ENCODE results near the gene SF3B6. TPM values are rescaled to one million over a fixed set of nuclear protein-coding genes. Genes with fewer than 3 reads are reported as not detected.

SF3B6 gene
- total RNA-seq, 4 donors from 2014 or later, result 86.1 to 157 (median 110) TPM

DNA sequence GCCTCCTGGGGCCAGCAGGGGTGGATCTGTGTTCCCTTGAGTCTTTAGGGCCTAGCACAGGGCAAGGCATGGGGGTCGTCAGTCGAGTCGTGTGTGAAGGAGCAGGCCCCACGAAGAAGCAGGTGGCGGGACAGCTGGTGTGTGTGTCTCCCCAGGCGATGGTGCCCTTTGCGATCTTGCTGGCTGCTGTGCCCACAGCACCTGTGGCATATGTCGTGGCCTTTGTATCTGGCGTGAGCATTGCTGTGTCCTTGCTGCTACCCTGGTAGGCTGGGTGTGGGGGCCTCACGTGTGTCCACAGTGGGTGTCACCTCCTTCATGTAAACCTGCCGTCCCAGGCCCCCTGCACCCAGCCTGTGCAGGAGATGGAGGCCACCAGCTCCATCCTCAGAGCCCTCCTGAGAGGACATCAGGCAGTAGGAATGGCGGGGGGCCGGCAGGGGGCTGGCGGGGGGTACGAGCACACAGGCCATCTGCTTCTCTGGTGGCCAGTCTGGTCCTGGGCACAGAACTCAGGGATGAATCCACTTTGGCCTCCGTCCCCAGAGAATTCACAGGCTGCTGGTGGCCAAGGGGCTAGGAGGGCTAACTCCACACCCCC lies 53.1 kb downstream of the SF3B6 start:
- no peak for DNase-seq
- H3K27ac ChIP-seq, result no peak overlapping the region
- 90 to 92% methylated on average over 12 to 13 of the region's 16 CpGs for WGBS, 2 donors
- H3K36me3 ChIP-seq, result no peaks in the 10 kb centered on the region
- no peak overlapping the region for H3K4me3 ChIP-seq (replicated peaks in 1 of 3)
- H3K9me3 ChIP-seq, result no peaks in the 10 kb centered on the region
- H3K4me1 ChIP-seq, result no peaks in the 10 kb centered on the region
- TF ChIP-seq, protein P1, sequence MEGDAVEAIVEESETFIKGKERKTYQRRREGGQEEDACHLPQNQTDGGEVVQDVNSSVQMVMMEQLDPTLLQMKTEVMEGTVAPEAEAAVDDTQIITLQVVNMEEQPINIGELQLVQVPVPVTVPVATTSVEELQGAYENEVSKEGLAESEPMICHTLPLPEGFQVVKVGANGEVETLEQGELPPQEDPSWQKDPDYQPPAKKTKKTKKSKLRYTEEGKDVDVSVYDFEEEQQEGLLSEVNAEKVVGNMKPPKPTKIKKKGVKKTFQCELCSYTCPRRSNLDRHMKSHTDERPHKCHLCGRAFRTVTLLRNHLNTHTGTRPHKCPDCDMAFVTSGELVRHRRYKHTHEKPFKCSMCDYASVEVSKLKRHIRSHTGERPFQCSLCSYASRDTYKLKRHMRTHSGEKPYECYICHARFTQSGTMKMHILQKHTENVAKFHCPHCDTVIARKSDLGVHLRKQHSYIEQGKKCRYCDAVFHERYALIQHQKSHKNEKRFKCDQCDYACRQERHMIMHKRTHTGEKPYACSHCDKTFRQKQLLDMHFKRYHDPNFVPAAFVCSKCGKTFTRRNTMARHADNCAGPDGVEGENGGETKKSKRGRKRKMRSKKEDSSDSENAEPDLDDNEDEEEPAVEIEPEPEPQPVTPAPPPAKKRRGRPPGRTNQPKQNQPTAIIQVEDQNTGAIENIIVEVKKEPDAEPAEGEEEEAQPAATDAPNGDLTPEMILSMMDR (IDR thresholded peaks at IDR 0.05), result no peak
- no peak for TF ChIP-seq POLR2A (IDR thresholded peaks at IDR 0.05)
- H3K27me3 ChIP-seq, result no peaks in the 10 kb centered on the region
- intact Hi-C loops (cut with DNase I), result no loop called here

DNA sequence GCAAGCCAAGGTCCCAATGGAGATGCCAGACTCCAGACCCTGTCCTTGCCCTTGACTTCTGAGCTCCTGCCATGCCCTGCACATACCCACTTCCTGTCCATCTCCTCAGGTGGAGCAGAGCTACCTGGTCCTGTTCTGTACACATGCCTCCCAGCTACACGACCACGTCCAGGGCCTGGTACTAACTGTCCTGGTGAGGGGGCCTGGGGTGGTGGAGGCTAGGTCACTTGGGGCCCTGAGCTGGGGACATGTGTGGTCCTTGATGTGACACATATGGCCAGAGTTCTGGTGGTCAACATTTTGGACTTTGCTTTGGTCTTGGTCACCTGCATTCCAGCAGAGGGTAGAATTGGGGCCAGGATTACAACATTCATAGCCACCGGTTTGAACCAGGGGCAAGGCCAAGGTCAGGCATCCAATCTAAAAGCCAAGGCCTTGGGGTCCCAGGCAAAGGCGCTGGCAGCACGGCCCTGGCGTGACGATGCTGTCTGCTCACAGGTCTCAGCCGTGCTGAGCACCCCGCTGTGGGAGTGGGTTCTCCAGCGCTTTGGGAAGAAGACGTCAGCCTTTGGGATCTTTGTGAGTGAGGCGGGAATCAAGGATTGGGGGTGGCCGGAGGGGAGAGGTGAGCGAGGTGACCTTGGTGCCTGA lies 53.7 kb downstream of the SF3B6 start:
- Histone ChIP-seq H3K36me3 (no peaks in the 10 kb centered on the region), H3K27ac (no peak overlapping the region), H3K4me1 (no peaks in the 10 kb centered on the region), H3K9me3 (no peaks in the 10 kb centered on the region), H3K27me3 (no peaks in the 10 kb centered on the region), H3K4me3 (replicated peaks in 1 of 3) (no peak overlapping the region)
- no peak for DNase-seq
- intact Hi-C loops (cut with DNase I), result no loop called here
- 94 to 95% methylated on average over 6 to 14 of the region's 14 CpGs for WGBS, 2 donors
- TF ChIP-seq, protein P1 (IDR thresholded peaks at IDR 0.05), result no peak
- no peak for TF ChIP-seq POLR2A (IDR thresholded peaks at IDR 0.05)

DNA sequence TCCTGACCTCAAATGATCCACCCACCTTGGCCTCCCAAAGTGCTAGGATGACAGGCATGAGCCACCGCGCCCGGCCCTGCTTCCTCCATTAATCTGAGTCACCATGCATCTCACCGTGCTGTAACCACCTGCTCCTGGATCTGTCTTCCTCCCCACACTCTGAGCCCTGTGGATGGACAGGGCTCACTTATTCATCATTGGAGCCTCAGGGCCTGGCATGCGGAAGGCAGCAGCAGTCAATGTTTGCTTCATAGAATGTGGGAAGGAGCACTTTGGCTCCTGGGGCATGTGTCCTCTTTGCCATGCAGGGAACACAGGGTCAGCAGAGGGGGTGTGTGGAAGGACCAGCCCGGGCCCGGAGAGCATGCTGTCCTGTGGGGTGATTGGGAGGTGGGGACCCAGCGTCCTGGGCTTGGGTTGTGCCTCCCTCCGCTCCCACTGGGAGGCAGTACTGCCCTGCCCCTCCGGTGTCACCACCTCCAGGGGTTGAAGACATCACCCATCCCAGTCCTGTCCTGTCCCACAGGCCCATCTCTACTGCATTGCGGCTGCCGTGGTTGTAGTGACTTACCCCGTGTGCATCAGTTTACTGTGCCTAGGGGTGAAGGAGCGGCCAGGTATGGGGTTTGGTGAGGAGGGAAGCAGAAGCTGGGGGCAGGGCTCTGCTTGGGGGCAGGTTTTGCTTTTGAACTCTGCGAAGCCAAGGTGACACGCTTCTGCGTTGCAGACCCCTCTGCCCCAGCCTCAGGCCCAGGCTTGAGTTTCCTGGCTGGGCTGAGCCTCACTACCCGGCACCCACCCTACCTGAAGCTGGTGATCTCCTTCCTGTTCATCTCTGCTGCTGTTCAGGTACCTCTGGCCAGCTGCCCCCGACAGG lies 54.8 kb downstream of the SF3B6 start:
- WGBS, 2 donors, result 73 to 82% methylated on average over 13 to 15 of the region's 19 CpGs
- intact Hi-C loops (cut with DNase I), result no loop called here

DNA sequence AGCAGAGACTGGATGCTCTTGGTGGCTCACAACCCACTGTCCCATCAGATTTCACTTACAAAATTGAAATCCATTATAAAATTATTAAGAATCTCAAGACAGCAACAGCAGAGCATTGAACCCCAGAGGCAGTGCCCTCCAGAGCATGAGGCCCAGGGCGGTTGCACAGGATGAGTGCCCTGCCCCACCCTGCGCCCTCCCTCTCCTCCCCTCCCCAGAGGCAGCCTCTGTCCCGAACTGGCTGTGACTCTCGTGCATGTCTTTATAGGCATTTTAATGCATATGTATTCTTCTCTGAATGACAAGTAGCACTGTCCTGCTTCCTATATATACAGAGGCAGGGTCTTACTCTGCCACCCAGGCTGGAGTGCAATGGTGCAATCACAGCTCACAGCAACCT lies 55.9 kb downstream of the SF3B6 start:
- no peaks in the 10 kb centered on the region for H3K36me3 ChIP-seq
- H3K9me3 ChIP-seq, result no peaks in the 10 kb centered on the region
- no peaks in the 10 kb centered on the region for H3K27me3 ChIP-seq
- H3K4me3 ChIP-seq (replicated peaks in 1 of 3), result no peak overlapping the region
- intact Hi-C loops (cut with DNase I), result no loop called here
- H3K4me1 ChIP-seq, result no peaks in the 10 kb centered on the region
- H3K27ac ChIP-seq, result no peak overlapping the region
- TF ChIP-seq, protein P1 (IDR thresholded peaks at IDR 0.05), result no peak
- no peak for TF ChIP-seq POLR2A (IDR thresholded peaks at IDR 0.05)
- no peak for DNase-seq
- 76 to 77% methylated on average over 4 of the region's 4 CpGs for WGBS, 2 donors

More for the DNA sequence above, 54.8 kb downstream of the SF3B6 start:
- Histone ChIP-seq H3K4me3 (replicated peaks in 1 of 3) (no peak overlapping the region), H3K27ac (no peak overlapping the region), H3K27me3 (no peaks in the 10 kb centered on the region), H3K9me3 (no peaks in the 10 kb centered on the region), H3K4me1 (no peaks in the 10 kb centered on the region), H3K36me3 (no peaks in the 10 kb centered on the region)
- DNase-seq, result no peak
- TF ChIP-seq, protein P1 (IDR thresholded peaks at IDR 0.05), result peak in 1 of 6 experiments; percentile 5
- TF ChIP-seq POLR2A (IDR thresholded peaks at IDR 0.05), result no peak

Data from thyroid gland (tissue), 4 donors.